Smooth muscle cell (in vitro differentiated cells): ENCODE data around the gene PPP1R14C. TPM values are rescaled to one million over a fixed set of nuclear protein-coding genes. Genes with fewer than 3 reads are reported as not detected.
A peak's percentile ranks its signal among the peaks of the same experiment; 100 is the strongest.
"Not testable (repeated sequence)": the region's sequence is repeated elsewhere in the genome, so short reads cannot be mapped to it uniquely, and the experiment has no call there.

Experiments
- DNase-seq: peaks from one replicate; lab custom pipeline; 2025; ENCODE audit not compliant: unreplicated experiment; lab: John Stamatoyannopoulos, UW
- H2AFZ ChIP-seq: fragments of 200-600 bp; sonication (generic); 2 replicates; pipeline ENCODE4 v1.6.0; 2016; ENCODE audit warnings: antibody characterized with exemption, low read depth, mild to moderate bottlenecking
- H3F3A ChIP-seq: fragments of 200-600 bp; sonication (generic); 2 replicates; pipeline ENCODE4 v1.6.0; 2017; ENCODE audit warnings: antibody characterized with exemption, low read depth
- H3K27ac ChIP-seq: fragments of 200-600 bp; sonication (generic); 2 replicates; pipeline ENCODE4 v1.5.1; 2016; ENCODE audit warnings: low read depth, mild to moderate bottlenecking
- H3K27me3 ChIP-seq: fragments of 200-600 bp; sonication (generic); 2 replicates; pipeline ENCODE4 v1.6.1; 2016; ENCODE audit warnings: low read depth, mild to moderate bottlenecking
- H3K36me3 ChIP-seq: fragments of 200-600 bp; sonication (generic); 2 replicates; pipeline ENCODE4 v1.5.1; 2016; ENCODE audit warnings: low read depth
- H3K4me1 ChIP-seq: fragments of 200-600 bp; sonication (generic); 2 replicates; pipeline ENCODE4 v1.5.1; 2016; ENCODE audit warnings: low read depth
- H3K4me2 ChIP-seq: fragments of 200-600 bp; sonication (generic); 2 replicates; pipeline ENCODE4 v1.6.0; 2016; ENCODE audit warnings: mild to moderate bottlenecking
- H3K4me3 ChIP-seq: fragments of 200-600 bp; sonication (generic); 2 replicates; pipeline ENCODE4 v1.5.1; 2016; ENCODE audit warnings: mild to moderate bottlenecking
- H3K79me2 ChIP-seq: fragments of 200-600 bp; sonication (generic); 2 replicates; pipeline ENCODE4 v1.6.0; 2016; ENCODE audit warnings: low read depth, mild to moderate bottlenecking
- H3K9ac ChIP-seq: fragments of 200-600 bp; sonication (generic); 2 replicates; pipeline ENCODE4 v1.6.0; 2016; ENCODE audit warnings: low read depth
- H3K9me3 ChIP-seq: fragments of 200-600 bp; sonication (generic); replicated peaks from 2 replicates; pipeline ENCODE4 v1.5.1; 2016; ENCODE audit warnings: low read depth
- H4K20me1 ChIP-seq: fragments of 200-600 bp; sonication (generic); 2 replicates; pipeline ENCODE4 v1.6.0; 2016; ENCODE audit warnings: low read depth
- CTCF ChIP-seq: fragments of 200-600 bp; sonication (generic); IDR thresholded peaks from 2 replicates; pipeline ENCODE4 v1.5.1; 2017; ENCODE audit warnings: borderline replicate concordance, mild to moderate bottlenecking, antibody characterized with exemption; ENCODE audit not compliant: insufficient read depth, poor library complexity, severe bottlenecking
- WGBS: methylation state at CpG from one replicate; pipeline ENCODE4 v1.1.7; 2016; ENCODE audit warnings: low lambda C conversion rate; 5-methylcytosine and 5-hydroxymethylcytosine counted together
- polyA plus RNA-seq: library from polyadenylated mRNA; unstranded; fragments of >200 nt; fragmentation: Nextera tagmentation; extraction: Ambion mirVana; gene quantifications from 2 replicates; pipeline ENCODE4 v1.2.1, GENCODE V29; 2016
- total RNA-seq: library from RNA; depleted of rRNA; stranded (reverse); fragments of >200 nt; gene quantifications from 2 replicates; pipeline ENCODE4 v1.2.3, GENCODE V29; 2014

The PPP1R14C gene
- total and polyA plus RNA-seq, 2 experiments from 2014 or later, result 2.6 to 7.9 TPM

GRCh38 chr6:150177259-150177951 lies 34.6 kb downstream of the PPP1R14C start:
- H3K79me2 ChIP-seq, result no peaks in the 10 kb centered on the region
- DNase-seq, result no peak
- H4K20me1 ChIP-seq, result no peaks in the 10 kb centered on the region
- H3K4me2 ChIP-seq, result peak overlapping the region; percentile 24
- H3F3A ChIP-seq, result no peaks in the 10 kb centered on the region
- peak overlapping the region; percentile 29 for H3K27ac ChIP-seq
- H3K36me3 ChIP-seq, result no peaks in the 10 kb centered on the region
- H3K9me3 ChIP-seq, result no peaks in the 10 kb centered on the region
- H2AFZ ChIP-seq, result no peak overlapping the region
- no peaks in the 10 kb centered on the region for H3K27me3 ChIP-seq
- TF ChIP-seq CTCF, result no peak
- peaks cover 4% of the 10 kb centered on the region for H3K4me1 ChIP-seq
- 58% methylated on average over 11 of the region's 11 CpGs for whole genome bisulfite sequencing
- H3K4me3 ChIP-seq, result no peak overlapping the region
- peak overlapping the region; percentile 18 for H3K9ac ChIP-seq

- H3K9ac ChIP-seq, result no peak overlapping the region
- peaks cover 4% of the 10 kb centered on the region for H3K4me1 ChIP-seq
- no peak for TF ChIP-seq CTCF
- no peak overlapping the region for H2AFZ ChIP-seq
- 40% methylated on average over 12 of the region's 12 CpGs for WGBS
- H3K36me3 ChIP-seq, result no peaks in the 10 kb centered on the region
- no peaks in the 10 kb centered on the region for H3K9me3 ChIP-seq
- no peaks in the 10 kb centered on the region for H4K20me1 ChIP-seq
- no peaks in the 10 kb centered on the region for H3K27me3 ChIP-seq
- peak overlapping the region; percentile 66 for H3K4me2 ChIP-seq
- no peaks in the 10 kb centered on the region for H3F3A ChIP-seq
- peak; percentile 3 for DNase-seq
- H3K27ac ChIP-seq, result no peak overlapping the region
- no peak overlapping the region for H3K4me3 ChIP-seq
- H3K79me2 ChIP-seq, result no peaks in the 10 kb centered on the region
These were observed 35.2 kb downstream of the PPP1R14C start for GRCh38 chr6:150177952-150178520.

GRCh38 chr6:150179030-150179429 lies 36.2 kb downstream of the PPP1R14C start:
- H4K20me1 ChIP-seq, result no peaks in the 10 kb centered on the region
- H3K4me1 ChIP-seq, result peaks cover 4% of the 10 kb centered on the region
- no peaks in the 10 kb centered on the region for H3K9me3 ChIP-seq
- WGBS, result 98% methylated on average over 3 of the region's 3 CpGs
- H3K4me2 ChIP-seq, result no peak overlapping the region
- H3K9ac ChIP-seq, result no peak overlapping the region
- no peaks in the 10 kb centered on the region for H3K79me2 ChIP-seq
- H2AFZ ChIP-seq, result no peak overlapping the region
- TF ChIP-seq CTCF, result no peak
- H3F3A ChIP-seq, result no peaks in the 10 kb centered on the region
- no peak for DNase-seq
- H3K27ac ChIP-seq, result no peak overlapping the region
- H3K36me3 ChIP-seq, result no peaks in the 10 kb centered on the region
- no peaks in the 10 kb centered on the region for H3K27me3 ChIP-seq
- H3K4me3 ChIP-seq, result no peak overlapping the region

GRCh38 chr6:150179907-150180424 lies 37.1 kb downstream of the PPP1R14C start:
- H3K79me2 ChIP-seq, H3K9ac ChIP-seq, DNase-seq, H4K20me1 ChIP-seq, H3K4me1 ChIP-seq, H2AFZ ChIP-seq, H3K36me3 ChIP-seq, H3K4me2 ChIP-seq, H3K27ac ChIP-seq, H3K4me3 ChIP-seq, H3K9me3 ChIP-seq, H3F3A ChIP-seq, H3K27me3 ChIP-seq: not testable (repeated sequence)
- 55% methylated on average over 7 of the region's 7 CpGs for WGBS
